HCT116 (cell line): ENCODE data around the gene TTLL9. TPM values are rescaled to one million over a fixed set of nuclear protein-coding genes. Genes with fewer than 3 reads are reported as not detected.

Source experiments
- ATAC-seq: fragments of 200-7000 bp; cut with Tn5 transposase; 2 replicates; pipeline ENCODE4 v1.9.1; 2020; ENCODE audit warnings: mild to moderate bottlenecking, moderate library complexity
- BruUV-seq: library from RNA; stranded (reverse); fragments of 400-500 nt; replicated peaks from 2 replicates; lab custom pipeline; 2021; lab: Mats Ljungman, UMichigan
- CTCF ChIA-PET: fragments of 300-600 bp; sonication (Branson Sonifier 250); formaldehyde crosslinking; loops from one replicate; lab custom pipeline; 2021; ENCODE audit warnings: antibody characterized with exemption; lab: Charles Lee
- POLR2A ChIA-PET: fragments of 300-600, 350-600 bp; sonication (Branson Sonifier 250); formaldehyde crosslinking; loops from one replicate; lab custom pipeline; 2021; ENCODE audit warnings: antibody characterized with exemption; lab: Charles Lee
- RAD21 ChIA-PET, 2 experiments: fragments of 300-600 bp; sonication (Branson Sonifier 250); formaldehyde crosslinking; loops; one replicate each; lab custom pipeline; 2023; ENCODE audit warnings: low total read pairs in 2 of 2; ENCODE audit not compliant: uncharacterized antibody in 2 of 2, unreplicated experiment in 2 of 2, low non-redundant PET in 1 of 2; lab: Charles Lee
- DNase-seq: peaks from one replicate; pipeline ENCODE4 v3.0.0-alpha.2; 2010; ENCODE audit warnings: low read depth, low spot score
- H2AFZ ChIP-seq: fragments of 200-600 bp; shearing (Covaris generic), sonication (generic); 2 replicates; pipeline ENCODE4 v1.6.1; 2017; ENCODE audit warnings: low read depth, mixed run types, mixed read lengths, antibody characterized with exemption, low read length; ENCODE audit not compliant: poor library complexity, severe bottlenecking
- H3K27ac ChIP-seq: 2 replicates; pipeline ENCODE4 v1.5.1; 2012; ENCODE audit warnings: low read depth, low read length
- H3K27me3 ChIP-seq: fragments of 200-600 bp; sonication (generic); 2 replicates; pipeline ENCODE4 v1.6.1; 2016; ENCODE audit warnings: mixed run types, low read length, mixed read lengths; ENCODE audit not compliant: insufficient read depth
- H3K36me3 ChIP-seq, 2 experiments: fragments of 200-500 bp in 1 of 2; fragments of 200-600 bp in 1 of 2; sonication (Bioruptor generic) in 1 of 2; sonication (generic) in 1 of 2; 2 replicates each; pipeline versions ENCODE4 v1.5.1 to v1.6.1; 2014 to 2016; ENCODE audit warnings: low read length in 2 of 2, inconsistent platforms in 1 of 2, mixed read lengths in 1 of 2, mixed run types in 1 of 2; ENCODE audit not compliant: insufficient read depth in 2 of 2, control insufficient read depth in 1 of 2
- H3K4me1 ChIP-seq, 2 experiments: fragments of 200-600 bp in 1 of 2; sonication (generic) in 1 of 2; 2 replicates each; pipeline versions ENCODE4 v1.5.1 to v1.6.1; 2012 to 2017; ENCODE audit warnings: low read length in 2 of 2, inconsistent platforms in 1 of 2, mild to moderate bottlenecking in 1 of 2, mixed read lengths in 1 of 2, mixed run types in 1 of 2, moderate library complexity in 1 of 2; ENCODE audit not compliant: insufficient read depth in 2 of 2, control insufficient read depth in 1 of 2
- H3K4me2 ChIP-seq: fragments of 200-600 bp; sonication (generic); 2 replicates; pipeline ENCODE4 v1.6.1; 2017; ENCODE audit warnings: mixed run types, low read length, mixed read lengths
- H3K4me3 ChIP-seq, 2 experiments: fragments of 200-600 bp in 1 of 2; sonication (generic) in 1 of 2; replicated peaks in 1 of 2; 2 replicates each; pipeline ENCODE4 v1.5.1; 2011 to 2016; ENCODE audit warnings: low read length in 2 of 2, control low read depth in 1 of 2, low read depth in 1 of 2, mild to moderate bottlenecking in 1 of 2, mixed read lengths in 1 of 2, mixed run types in 1 of 2
- H3K79me2 ChIP-seq: fragments of 200-600 bp; sonication (generic); 2 replicates; pipeline ENCODE4 v1.6.1; 2017; ENCODE audit warnings: mild to moderate bottlenecking, mixed run types, low read length, moderate library complexity, mixed read lengths; ENCODE audit not compliant: insufficient read depth
- H3K9ac ChIP-seq: fragments of 200-600 bp; sonication (generic); 2 replicates; pipeline ENCODE4 v1.6.1; 2016; ENCODE audit warnings: low read length, mixed read lengths
- H3K9me2 ChIP-seq: fragments of 200-600 bp; sonication (generic), shearing (Covaris generic); 2 replicates; pipeline ENCODE4 v1.6.1; 2017; ENCODE audit warnings: mixed run types, mild to moderate bottlenecking, moderate library complexity; ENCODE audit not compliant: insufficient read depth
- H3K9me3 ChIP-seq, 2 experiments: fragments of 200-500 bp in 1 of 2; fragments of 200-600 bp in 1 of 2; sonication (Bioruptor generic) in 1 of 2; sonication (generic) in 1 of 2; 2 replicates each; pipeline ENCODE4 v1.6.1; 2014 to 2017; ENCODE audit warnings: low read length in 2 of 2, mixed read lengths in 2 of 2, inconsistent platforms in 1 of 2, low read depth in 1 of 2, mild to moderate bottlenecking in 1 of 2, mixed run types in 1 of 2, moderate library complexity in 1 of 2; ENCODE audit not compliant: control insufficient read depth in 1 of 2, insufficient read depth in 1 of 2
- H4K20me1 ChIP-seq: fragments of 200-600 bp; sonication (generic), shearing (Covaris generic); 2 replicates; pipeline ENCODE4 v1.6.1; 2017; ENCODE audit warnings: mixed run types, mild to moderate bottlenecking, moderate library complexity; ENCODE audit not compliant: insufficient read depth
- ATF3 ChIP-seq: IDR thresholded peaks from 2 replicates; pipeline ENCODE4 v1.6.1; 2012
- CBX3 ChIP-seq: IDR thresholded peaks from 2 replicates; pipeline ENCODE4 v1.6.1; 2012; ENCODE audit warnings: low read depth
- CEBPB ChIP-seq: IDR thresholded peaks from 2 replicates; pipeline ENCODE4 v1.6.1; 2012; ENCODE audit warnings: low read depth
- EGR1 ChIP-seq: IDR thresholded peaks from 2 replicates; pipeline ENCODE4 v1.6.1; 2012; ENCODE audit warnings: low read depth
- ELF1 ChIP-seq: IDR thresholded peaks from 2 replicates; pipeline ENCODE4 v1.6.1; 2012; ENCODE audit warnings: low read depth, borderline replicate concordance
- EZH2phosphoT487 ChIP-seq: fragments of 200-600 bp; IDR thresholded peaks from 2 replicates; pipeline ENCODE4 v1.6.1; 2018; ENCODE audit warnings: antibody characterized with exemption, borderline replicate concordance
- POLR2A ChIP-seq: IDR thresholded peaks from 2 replicates; pipeline ENCODE4 v1.7.0; 2011; ENCODE audit warnings: borderline replicate concordance; ENCODE audit not compliant: insufficient read depth, insufficient read length; ENCODE audit errors: extremely low read depth
- SP1 ChIP-seq: IDR thresholded peaks from 2 replicates; pipeline ENCODE4 v1.6.1; 2012; ENCODE audit warnings: low read depth
- TCF7L2 ChIP-seq: IDR thresholded peaks from 2 replicates; pipeline ENCODE4 v1.7.0; 2011; ENCODE audit warnings: borderline replicate concordance, inconsistent platforms; ENCODE audit not compliant: insufficient read depth, insufficient read length; ENCODE audit errors: extremely low read depth
- ZFX ChIP-seq: fragments of 450-650 bp; IDR thresholded peaks from 2 replicates; pipeline ENCODE4 v1.6.1; 2017
- ZNF274 ChIP-seq: fragments of 200-500 bp; sonication (Bioruptor generic); IDR thresholded peaks from 2 replicates; pipeline ENCODE4 v1.6.1; 2014; ENCODE audit warnings: mild to moderate bottlenecking, low read depth, low read length, inconsistent platforms
- intact Hi-C: fragments of 100-400 bp; cut with micrococcal nuclease; formaldehyde crosslinking; loops from 2 replicates; pipeline ENCODE4 v1.10.0; 2022
- total RNA-seq: library from RNA; stranded (reverse); gene quantifications from one replicate; pipeline ENCODE4 v1.2.1, GENCODE V29; 2021; ENCODE audit not compliant: unreplicated experiment
- TF ChIP-seq, protein P1 (sequence below): IDR thresholded peaks from 2 replicates; pipeline ENCODE4 v1.6.1; 2012; ENCODE audit warnings: low read depth

TTLL9 gene
- total RNA-seq, 1 experiment from 2014 or later, result not detected

- no peaks in the 10 kb centered on the region for H3K36me3 ChIP-seq
- H3K27me3 ChIP-seq, result no peaks in the 10 kb centered on the region; the same call in 1 of the 2 replicates
- no peaks in the 10 kb centered on the region for H3K9me2 ChIP-seq
- no peak overlapping the region for H3K4me3 ChIP-seq
- BruUV-seq, result no TSS peak
- no peak overlapping the region for H3K9ac ChIP-seq
- ATAC-seq (no peak), DNase-seq (no peak)
- no peaks in the 10 kb centered on the region for H3K9me3 ChIP-seq
- intact Hi-C loops, result loop anchor here (5.0 kb wide), 1 partner anchor 799 kb away; no protein-coding TSS in a partner anchor
- H2AFZ ChIP-seq, result no peak overlapping the region
- RAD21 ChIA-PET, result interaction anchor here (0.6 to 1.3 kb wide), 6 partner anchors 66 to 793 kb away, joined by 3 to 14 read pairs (median 4); partner anchors contain the start of gene PDRG1 (in 2 of the 2)
- H3K27ac ChIP-seq, result no peak overlapping the region
- POLR2A ChIA-PET, result interaction anchor here (0.7 to 1.2 kb wide), 3 partner anchors 155 to 721 kb away, joined by 3 to 4 read pairs (median 3); no protein-coding TSS in a partner anchor
- TF ChIP-seq CBX3 (no peak), SP1 (no peak), ZFX (no peak), ELF1 (no peak), TCF7L2 (no peak), ATF3 (no peak), POLR2A (no peak), ZNF274 (no peak), EGR1 (no peak), CEBPB (no peak), EZH2phosphoT487 (no peak)
- TF ChIP-seq, protein P1, sequence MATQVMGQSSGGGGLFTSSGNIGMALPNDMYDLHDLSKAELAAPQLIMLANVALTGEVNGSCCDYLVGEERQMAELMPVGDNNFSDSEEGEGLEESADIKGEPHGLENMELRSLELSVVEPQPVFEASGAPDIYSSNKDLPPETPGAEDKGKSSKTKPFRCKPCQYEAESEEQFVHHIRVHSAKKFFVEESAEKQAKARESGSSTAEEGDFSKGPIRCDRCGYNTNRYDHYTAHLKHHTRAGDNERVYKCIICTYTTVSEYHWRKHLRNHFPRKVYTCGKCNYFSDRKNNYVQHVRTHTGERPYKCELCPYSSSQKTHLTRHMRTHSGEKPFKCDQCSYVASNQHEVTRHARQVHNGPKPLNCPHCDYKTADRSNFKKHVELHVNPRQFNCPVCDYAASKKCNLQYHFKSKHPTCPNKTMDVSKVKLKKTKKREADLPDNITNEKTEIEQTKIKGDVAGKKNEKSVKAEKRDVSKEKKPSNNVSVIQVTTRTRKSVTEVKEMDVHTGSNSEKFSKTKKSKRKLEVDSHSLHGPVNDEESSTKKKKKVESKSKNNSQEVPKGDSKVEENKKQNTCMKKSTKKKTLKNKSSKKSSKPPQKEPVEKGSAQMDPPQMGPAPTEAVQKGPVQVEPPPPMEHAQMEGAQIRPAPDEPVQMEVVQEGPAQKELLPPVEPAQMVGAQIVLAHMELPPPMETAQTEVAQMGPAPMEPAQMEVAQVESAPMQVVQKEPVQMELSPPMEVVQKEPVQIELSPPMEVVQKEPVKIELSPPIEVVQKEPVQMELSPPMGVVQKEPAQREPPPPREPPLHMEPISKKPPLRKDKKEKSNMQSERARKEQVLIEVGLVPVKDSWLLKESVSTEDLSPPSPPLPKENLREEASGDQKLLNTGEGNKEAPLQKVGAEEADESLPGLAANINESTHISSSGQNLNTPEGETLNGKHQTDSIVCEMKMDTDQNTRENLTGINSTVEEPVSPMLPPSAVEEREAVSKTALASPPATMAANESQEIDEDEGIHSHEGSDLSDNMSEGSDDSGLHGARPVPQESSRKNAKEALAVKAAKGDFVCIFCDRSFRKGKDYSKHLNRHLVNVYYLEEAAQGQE, result no peak
- TF ChIP-seq, all 23 proteins: peak for 0
- Histone ChIP-seq H3K79me2 (no peaks in the 10 kb centered on the region), H3K4me1 (no peaks in the 10 kb centered on the region), H3K4me2 (no peak overlapping the region), H4K20me1 (no peaks in the 10 kb centered on the region)
- CTCF ChIA-PET, result interaction anchor here (0.6 to 3.3 kb wide), 22 partner anchors 8 to 801 kb away, joined by 3 to 44 read pairs (median 6); partner anchors contain the start of gene PDRG1
Observed at GRCh38 chr20:31853481-31853880, 17.0 kb upstream of the TTLL9 start.
